NCI-H2107 treated with DMSO at 0.1 percent for 48 hours (cell line): ENCODE data around the gene TBXAS1.

ENCODE experiments used
- DNase-seq: peaks from one replicate; lab custom pipeline; 2025; ENCODE audit not compliant: unreplicated experiment; lab: John Stamatoyannopoulos, UW

The TBXAS1 gene

DNA sequence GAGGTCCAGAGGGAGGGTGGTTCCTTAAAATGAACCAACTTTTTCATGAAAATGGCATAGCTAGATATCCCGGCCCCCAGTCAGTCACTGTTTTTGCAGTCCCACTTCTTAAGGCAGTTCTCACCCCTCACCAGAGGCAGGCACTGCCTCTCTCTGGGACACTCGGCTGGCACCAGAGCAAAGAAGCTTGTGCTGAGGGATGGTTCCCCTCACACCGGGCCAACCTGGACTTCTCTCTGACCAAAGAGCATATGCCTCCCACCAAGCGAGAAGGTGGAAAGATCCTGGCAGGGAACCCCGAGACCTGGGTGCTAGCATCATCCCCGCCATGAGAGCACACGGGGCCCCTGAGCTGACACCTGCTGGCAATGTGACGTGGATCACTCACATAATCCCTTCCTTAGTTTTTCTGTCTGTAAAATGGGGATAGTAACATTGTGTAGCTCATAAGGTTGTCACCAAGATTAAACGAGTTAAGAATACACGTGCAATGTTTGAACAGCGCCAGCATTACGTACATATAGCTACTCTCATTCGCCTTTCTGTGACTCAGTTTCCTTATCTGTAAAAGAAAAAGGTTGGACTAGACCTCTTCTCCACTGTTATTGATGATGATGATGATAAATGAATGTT lies 145.2 kb downstream of the TBXAS1 start:
- no peak for DNase-seq

DNA sequence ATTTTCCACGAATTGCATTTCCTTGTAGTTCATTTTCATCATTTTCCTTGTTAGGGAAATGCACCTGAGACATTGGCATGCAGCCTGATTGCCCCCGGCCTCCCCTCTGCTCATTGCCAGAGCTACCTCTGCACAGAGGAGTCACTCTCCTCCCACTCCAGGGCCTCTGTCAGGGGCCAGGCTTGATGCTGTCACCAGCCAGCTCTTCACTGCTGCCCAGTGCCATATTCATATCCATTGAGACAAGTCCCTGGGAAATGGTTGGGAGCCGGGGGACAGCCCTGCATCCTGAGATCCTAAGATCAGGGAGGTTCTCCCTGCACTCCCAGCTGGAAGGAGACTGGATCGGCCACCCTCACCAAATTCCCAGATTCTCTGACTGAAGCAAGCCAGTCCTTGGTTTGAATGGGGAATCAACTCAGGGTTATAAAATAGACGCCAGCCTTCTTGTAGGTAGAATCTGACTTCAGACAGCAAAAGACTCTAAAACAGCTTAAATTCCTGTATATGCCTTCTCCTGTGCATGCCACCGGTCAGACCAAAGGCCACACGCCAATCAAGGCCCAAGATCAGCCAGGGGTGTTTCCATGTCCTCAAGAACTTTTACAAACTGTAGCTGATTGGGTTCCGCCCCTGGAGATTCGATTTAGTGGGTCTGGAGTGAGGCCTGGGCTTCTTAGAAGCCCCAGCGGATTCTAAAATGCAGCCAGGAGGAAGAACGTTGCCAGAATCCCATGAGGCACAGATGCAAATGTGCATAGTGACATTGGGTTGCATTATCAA lies 147.2 kb downstream of the TBXAS1 start:
- no peak for DNase-seq

DNA sequence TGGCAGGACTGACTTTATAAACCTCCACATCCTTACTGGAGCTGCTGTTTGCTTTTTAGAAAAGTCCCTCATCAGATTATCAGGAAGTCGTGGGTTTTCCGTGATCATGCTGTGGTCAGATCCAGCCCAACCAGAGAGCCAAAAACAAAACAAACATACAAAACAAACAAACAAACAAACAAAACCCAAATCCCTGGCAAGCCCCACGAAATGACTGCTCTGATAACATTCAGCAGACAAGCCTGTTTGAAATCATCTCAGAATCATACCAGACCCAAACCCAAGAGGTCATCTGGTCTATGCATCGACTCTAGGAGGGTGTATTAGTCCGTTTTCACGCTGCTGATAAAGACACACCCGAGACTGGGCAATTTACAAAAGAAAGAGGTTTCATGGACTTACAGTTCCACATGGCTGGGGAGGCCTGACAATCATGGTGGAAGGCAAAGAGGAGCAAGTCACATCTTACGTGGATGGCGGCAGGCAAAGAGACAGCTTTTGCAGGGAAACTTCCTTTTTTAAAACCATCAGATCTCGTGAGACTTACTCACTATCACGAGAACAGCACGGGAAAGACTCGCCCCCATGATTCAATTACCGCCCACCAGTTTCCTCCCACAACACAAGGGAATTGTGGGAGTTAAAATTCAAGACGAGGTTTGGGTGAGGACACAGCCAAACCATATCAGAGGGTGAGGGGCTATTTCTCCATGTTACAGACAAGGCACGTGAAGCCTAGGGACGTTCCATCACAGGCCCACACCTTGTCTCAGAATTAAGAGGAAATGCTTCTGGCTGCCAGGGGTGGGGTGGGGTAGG lies 148.0 kb downstream of the TBXAS1 start:
- no peak for DNase-seq

DNA sequence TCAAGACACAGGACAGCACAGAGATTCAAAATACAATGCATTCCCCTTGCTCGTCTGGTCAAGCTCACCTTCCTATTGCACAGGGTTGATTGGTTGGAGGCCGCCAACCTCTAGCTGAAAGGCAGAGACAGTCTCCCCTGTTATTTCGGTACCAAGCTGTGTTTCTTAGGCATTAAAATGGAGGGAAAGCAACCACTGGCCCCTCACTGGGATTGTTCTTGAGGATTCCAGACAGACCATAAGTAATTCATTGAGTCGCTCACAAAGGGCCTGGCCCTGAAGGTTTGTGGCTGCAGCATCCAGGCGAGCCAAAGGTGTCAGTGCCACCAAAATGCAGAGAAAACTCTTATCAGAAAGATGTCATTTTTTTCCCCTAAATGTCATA lies 152.4 kb downstream of the TBXAS1 start:
- DNase-seq: no peak

DNA sequence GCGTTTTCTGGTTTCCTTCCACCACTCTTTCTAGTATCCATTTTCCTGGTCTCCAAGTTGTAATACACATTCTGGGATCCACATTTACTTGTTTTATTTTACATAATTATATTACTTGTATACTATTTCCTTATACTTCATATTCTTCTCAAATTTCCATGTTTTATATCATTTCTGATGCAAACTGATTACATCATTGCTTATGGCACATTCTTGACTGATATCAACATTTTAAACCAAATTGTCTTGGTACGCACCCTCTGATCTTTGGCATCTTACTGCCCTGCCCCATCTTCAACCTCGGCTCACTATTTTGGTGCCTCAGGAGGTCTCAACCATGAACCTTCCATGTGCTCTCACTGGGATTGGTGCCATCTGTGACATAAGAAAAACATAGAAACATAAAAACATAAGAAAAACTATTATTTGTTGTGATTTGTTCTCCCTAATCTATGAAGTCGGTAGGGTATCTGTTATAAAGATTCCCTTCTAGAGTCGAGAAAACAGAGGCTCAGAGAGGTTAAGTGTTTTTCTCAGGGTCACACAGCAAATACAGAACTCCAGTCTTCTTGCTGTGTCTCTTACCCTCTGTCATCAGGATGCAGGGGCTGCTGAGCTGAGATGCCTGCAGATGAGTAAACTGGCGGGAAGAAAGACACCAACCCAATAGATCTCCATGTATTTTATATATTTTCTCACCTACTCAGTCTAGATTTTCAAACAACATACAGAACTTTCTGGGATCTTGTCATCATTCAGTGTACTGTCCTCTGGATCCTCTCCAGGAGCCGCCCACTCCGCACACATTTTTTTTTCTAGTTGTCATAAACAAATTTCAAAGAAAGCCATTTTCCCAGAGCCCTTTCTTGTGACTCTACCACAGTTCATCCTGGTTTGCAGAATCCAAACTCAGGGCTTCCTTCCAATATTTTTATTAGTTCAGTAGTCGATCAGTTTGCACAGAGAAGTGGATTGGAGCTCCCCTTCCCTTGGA lies 154.2 kb downstream of the TBXAS1 start:
- DNase-seq: no peak

DNA sequence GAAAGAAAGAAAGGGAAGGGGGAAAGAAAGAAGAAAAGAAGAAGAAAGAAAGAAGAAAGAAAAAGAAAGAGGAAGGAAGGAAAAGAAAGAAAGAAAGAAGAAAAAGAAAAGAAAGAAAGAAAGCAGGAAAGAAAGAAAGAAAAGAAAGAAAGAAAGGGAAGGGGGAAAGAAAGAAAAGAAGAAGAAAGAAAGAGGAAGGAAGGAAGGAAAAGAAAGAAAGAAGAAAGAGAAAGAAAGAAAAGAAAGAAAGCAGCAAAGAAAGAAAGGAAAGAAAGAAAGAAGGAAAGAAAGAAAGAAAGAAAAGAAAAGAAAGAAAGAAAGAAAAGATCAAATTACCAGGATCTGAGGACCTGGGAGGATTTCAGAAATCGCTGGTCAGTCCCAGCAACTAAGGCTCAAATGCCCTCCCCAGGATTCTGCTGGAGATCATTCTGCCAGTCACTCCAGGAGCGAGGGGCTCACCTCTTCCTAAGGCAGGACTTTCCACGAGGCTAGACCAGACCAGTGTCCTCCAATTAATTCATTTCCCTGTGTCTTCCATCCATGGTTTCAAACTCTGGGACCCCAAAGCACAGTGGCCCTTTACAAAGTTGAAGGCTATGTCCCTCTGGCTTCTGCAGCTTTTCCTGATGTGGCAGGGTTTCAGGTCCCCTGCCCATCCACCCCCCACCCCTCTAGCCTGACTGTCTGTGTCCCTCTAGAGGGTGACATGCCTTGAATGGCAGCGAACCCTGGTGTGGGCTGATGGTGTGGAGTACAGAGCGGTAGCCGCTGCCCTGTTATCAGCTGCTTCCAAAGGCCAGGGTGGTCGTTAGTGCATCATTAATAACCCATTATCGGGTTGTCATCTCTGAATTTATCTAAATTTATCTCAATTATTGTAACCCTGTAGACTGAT lies 155.8 kb downstream of the TBXAS1 start:
- DNase-seq: no peak

DNA sequence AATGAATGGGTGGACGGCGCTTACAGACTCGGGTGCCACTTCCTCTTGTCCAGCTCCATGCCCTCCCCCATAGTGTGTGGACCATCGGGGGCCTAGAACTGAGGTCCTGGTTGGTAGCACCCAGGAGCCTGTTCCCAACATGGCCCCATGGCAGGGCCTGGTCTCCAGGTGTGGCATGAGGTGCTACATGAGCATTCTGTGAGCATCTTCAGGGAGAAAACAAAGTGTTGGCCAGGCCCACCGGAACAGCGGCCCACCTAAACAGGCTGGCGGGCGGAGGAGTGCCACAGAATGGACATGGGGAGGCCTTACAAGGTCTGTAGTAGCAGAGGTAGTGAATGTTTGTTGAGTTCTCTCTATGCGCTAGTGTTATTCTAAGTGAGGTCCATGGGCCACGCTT lies 156.7 kb downstream of the TBXAS1 start:
- no peak for DNase-seq

DNA sequence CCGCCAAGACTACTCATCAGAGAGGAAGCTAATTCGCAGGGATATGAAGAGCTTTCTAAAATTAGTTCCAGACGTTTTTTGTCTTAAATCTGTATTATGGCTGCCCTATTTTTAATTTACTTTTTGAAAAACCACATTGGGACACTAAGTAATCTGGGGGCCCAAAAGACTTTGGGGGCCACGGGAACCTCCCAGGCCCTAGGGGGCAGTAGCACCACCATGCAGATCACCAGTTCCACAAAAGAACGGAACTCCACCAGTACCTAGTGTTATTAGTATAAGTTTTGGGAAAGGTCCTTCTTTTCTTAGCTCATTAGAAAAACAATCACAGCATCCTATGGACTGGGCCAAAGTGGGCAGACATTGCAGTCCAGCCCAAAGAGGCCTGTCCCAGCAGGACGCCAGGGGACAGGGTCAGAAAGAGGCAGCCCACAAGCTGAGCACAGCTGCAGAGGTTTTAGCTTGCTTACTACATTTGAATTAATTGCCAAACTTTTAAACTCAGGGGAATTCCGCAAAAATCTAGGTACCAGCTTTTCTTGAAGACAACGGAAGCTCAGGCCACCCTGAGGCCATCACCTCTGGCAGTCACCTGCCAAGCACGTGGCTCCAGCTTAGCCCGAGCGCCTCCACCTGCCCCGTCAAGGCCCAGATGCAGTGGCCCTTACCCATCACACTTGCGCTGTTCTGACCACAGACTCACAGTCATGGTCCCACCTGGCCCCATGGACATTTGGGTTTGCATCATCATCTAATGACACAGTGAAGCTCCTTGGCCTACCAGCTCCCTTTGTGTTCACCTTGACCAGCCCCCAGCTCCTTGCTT lies 158.8 kb downstream of the TBXAS1 start:
- no peak for DNase-seq

DNA sequence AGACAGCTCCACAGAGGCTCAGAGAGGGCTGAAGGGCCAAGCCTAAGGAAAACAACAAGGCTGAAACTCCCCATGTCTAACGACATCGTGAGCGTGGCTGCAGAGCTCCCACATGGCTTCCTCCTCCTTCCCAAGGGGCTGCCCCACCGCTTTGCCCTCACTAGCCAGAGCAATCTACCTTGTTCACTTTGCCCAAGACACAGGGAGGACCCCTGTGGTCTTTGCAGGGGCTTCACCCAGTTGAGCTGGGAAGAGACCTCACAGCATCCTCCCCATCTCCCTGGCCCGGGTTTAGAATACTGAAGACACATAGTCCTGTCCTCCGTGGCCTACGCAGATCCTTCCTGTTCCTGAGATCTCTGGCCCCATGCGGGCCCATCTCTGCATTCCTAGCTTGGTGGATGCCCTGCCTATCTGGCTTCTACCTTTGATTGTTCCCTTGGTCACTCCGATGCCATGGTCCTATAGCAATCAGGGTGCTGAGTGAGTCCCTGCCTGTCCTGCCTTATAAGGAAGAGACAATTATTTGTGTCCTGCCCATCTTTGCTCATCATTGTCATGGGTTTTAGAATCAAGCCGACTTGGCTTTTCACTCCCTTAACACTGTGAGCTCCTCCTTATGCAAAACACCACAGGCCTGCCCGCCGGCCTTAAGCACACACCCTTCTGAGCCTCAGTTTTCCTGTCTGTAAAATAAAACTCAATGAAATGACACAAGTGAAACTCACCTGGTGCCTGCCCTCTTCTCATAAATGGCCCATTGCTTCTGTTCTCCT lies 160.5 kb downstream of the TBXAS1 start:
- no peak for DNase-seq

DNA sequence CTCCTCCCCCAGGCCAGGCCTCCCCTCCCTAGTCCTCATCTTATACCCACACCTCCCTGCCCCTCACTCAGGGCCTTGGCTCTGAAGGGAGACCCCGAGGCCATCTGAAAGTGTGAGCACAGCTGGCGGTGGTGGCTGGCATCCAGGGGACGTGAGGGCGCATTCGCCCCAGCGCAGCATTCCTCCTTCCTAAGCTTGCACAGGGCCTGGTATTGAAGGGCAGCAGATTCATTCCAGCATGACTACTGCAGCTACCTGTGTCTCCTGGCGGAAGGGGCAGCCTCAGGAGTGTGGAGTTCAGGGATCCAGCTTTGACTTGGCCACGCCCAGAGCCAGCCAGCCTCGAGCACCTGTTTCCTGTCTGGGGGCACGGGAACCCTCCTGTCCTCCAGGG lies 161.1 kb downstream of the TBXAS1 start:
- no peak for DNase-seq

DNA sequence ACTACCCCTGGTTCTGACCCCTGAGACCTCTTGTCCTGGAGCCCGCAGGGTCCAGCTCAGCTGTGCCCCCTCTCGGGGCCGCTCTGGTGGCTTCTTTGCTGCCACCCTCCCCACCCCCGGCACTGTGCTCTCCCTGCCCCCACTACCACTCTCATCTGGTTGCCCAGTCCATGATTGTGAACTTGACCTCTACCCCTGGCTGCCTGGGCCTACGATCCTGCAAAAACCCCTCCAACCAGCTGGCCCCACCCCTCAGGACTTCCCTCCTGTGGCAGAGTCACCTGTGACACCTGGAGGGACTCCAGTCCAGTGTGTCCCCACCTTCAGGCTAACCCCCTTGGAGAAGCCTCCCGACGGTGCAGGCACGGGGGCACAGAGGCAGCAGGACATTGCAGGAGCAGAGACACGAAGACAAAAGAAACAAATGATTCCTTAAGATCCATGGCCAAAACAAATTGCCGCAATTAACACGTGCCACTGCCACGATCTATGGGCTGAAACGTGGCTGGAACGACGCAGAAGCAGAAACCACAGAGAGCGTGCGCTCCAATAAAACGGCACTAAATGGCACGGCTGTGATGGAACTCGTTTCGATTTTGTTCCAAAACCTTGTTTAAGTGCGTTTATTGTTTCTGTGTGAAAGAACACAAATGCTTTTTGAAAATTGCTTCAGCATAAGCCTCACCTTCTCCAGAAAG lies 161.7 kb downstream of the TBXAS1 start:
- DNase-seq: no peak

DNA sequence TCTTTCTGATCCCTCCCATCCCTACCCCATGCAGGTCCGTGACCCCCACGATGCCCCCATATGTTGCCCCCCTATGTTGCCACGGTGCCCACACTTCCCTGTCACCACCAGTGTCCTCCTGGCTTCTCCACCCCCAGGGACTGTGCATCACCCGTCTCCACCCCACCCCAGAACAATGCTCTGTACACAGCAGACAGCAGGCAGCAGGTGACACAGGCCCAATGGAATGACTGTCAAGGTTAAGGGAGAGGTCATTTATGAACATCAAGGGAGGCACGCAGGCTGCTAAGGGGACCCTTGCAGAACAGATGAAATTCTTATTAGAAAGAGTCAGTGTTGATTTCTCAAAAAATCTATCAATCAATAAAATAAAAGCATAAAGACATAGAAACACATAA lies 162.2 kb downstream of the TBXAS1 start:
- DNase-seq: no peak

DNA sequence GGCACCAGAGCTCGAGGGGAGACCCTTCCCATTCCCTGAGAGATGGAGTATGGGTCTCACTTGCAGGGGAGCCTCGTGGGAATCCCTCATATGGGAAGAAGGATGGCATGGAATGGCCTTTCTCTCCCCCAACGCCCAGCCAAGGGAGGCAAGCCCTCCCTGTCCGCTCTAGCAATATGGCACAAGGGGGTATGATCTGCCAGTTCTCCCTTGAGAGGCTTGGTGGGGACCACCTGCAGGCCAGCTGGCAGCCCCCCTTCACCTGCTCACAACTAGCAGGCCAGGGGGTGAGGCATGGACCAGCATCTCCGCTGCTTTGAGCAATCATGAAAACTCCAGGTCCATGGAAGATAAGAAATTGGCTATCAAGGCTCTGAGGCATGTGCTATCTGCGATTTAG lies 162.8 kb downstream of the TBXAS1 start:
- DNase-seq: no peak

DNA sequence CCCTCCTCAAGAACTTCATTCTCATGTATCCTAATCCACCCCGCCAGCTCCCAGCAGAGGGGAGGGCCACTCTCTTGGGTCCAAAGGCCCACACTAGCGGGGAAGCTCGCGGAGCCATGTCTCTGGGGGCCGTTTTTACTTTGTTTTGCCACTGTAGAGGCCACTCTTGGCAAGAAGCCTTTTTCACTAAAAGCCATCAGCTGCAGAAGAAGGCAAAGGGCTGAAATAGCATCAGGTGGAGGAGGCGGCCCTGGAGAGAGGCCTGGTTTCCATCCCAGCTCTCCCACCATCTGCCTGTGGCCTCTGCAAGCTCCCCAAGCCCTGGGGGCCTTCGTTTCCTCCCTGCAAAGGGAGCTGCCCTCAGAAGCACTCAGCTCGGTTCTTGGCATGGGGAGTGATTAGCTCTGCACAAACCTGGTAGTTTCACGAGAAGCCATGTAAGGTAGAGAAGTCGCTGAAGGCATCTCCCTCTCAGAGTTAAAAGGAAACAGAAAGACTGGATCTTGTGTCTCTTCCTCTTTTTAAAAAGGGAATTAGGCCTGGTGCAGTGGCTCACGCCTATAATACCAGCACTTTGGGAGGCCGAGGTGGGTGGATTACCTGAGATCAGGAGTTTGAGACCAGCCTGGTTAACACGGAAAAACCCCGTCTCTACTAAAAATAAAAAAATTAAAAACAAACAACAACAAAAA lies 163.4 kb downstream of the TBXAS1 start:
- DNase-seq: no peak

DNA sequence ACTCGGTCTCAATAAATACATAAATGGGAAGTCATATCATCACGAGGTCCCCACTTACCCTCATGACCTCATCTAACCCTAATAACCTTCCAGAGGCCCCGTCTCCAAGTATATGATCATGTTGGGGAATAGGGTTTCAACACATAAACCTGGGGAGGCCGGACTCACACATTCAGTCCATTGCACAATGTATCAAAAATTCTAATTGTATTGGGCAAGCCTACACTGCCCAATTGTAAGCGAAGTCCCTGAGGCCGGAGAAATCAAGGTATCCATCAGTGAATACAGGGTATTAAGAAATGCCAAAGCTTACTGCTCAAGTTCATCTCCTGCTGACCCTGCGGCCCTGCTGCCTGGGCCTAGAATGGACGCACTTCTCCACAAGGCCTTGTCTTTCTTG lies 164.1 kb downstream of the TBXAS1 start:
- no peak for DNase-seq

DNA sequence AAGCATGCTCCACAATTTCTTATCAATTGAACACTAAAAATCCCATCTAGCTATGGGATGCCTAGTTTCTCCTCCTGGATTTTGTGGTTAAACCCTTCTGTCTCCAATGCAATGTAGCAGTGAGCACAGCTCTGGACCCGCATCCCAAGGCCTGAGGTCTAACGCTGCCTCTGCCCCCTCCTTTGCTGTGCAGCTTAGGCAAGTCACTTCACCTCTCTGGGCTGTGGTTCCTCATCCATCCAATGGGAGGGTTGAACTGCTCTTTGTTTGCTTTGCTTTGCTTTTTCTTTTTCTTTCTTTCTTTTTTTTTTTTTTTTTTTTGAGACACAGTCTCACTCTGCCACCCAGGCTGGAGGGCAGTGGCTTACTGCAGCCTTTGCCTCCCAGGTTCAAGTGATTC lies 164.5 kb downstream of the TBXAS1 start:
- DNase-seq: no peak

DNA sequence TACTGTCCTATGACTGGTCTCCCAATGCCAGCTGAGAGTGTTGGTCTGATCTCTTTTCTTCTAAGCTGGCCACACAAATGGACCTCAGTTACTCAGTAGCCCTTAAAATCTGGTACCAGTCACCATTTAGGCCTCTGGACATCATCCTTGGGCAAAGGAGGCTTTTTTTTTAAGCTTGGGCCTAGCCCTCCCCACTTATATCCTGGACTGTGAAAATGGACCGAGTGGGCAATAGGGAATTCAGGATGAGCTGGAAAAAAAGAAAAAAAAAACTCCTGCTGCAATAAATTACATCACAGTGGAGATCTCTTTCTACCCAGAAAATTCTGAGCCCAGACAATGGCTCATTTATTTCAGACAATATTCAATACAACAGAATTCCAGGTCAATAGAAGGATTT lies 165.3 kb downstream of the TBXAS1 start:
- DNase-seq: no peak
